Raji (cell line): ENCODE measurements around the gene GRID1.

ENCODE experiments used
- POLR2A ChIP-seq: IDR thresholded peaks from 2 replicates; pipeline ENCODE4 v1.6.1; 2011; ENCODE audit warnings: low read depth, low read length, control low read depth; ENCODE audit not compliant: insufficient read depth

The GRID1 gene

DNA sequence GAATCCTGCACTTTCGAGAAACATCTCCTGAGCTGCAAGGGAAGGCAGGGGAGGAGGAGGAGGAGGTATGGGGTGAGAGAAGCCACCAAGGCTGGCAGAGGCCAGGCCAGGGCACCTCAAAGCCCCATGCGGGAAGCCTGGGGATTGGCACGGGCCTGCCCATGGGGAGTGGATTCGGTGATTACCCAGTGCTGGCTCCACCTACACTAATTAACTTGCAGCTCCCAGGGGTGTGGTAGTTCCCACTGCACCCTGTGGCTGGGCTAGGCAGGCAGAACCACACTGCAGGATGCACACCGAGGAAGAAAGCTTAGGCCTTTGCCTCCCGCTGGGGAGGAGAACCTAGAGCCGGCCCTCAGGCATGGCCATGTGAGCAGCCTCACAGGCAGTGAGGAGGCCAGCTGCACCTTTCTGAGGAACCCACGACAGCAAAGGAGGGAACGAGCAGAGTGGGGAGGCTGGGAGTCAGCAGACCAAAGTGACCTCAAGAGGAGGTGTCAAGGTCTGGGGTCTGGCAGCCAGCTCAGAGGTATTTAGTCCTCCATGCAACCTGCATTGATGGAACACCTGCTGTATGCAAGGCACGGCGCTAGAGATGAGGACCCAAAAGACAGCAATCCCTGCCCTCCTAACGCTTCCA lies 27.2 kb downstream of the GRID1 start:
- no peak for TF ChIP-seq POLR2A

GRCh38 chr10:86337121-86337601 lies 29.4 kb downstream of the GRID1 start:
- TF ChIP-seq POLR2A = no peak

DNA sequence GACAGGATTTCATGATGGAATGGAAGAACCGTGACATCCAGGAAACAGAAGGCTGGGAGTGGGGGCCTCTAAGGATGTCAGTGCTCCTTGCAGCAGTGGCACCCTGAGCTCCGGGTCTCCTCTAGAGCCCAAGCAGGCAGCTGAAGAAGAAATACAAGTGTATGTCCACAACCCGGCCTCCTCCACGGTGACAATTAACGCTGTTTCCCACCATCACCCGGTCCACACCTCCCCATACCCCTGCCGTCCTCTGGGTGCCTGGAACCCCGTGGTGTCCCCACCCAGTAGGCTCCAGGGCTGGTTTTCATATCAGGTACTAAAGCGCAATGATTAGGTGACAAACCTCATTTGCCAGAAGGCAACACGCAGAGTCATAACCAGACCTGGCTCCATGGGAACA lies 30.3 kb downstream of the GRID1 start:
- TF ChIP-seq POLR2A = no peak

GRCh38 chr10:86335831-86336230 lies 30.8 kb downstream of the GRID1 start:
- no peak for TF ChIP-seq POLR2A

GRCh38 chr10:86335257-86335656 lies 31.3 kb downstream of the GRID1 start:
- TF ChIP-seq POLR2A = no peak

DNA sequence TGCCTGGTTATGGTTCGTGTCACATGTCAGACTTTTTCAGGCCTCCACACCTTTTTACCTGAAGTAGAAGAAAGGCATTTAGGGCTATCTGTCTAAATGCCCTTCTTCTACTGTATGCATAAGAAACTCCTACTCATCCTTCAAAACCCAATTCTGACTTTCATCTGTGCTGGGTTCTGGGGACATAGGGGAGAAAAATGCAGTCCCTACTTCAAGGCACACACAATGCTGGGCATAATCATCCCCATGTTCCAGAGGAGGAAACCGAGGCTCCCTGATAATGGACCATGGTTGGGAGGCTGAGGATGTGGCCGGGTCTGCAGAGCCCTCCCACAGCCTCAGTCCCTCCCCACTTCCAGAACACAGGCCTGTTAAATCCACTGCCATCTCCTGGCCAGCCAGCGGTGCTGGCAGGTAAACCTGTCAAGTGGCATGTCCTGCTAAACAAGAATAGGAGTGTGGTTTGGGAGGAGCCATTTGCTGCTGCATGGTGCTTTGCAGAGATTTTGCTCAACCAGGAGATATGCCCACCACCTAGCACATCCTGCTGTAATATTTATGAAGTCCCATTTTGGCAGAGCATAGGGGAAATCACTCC lies 32.0 kb downstream of the GRID1 start:
- TF ChIP-seq POLR2A = no peak

DNA sequence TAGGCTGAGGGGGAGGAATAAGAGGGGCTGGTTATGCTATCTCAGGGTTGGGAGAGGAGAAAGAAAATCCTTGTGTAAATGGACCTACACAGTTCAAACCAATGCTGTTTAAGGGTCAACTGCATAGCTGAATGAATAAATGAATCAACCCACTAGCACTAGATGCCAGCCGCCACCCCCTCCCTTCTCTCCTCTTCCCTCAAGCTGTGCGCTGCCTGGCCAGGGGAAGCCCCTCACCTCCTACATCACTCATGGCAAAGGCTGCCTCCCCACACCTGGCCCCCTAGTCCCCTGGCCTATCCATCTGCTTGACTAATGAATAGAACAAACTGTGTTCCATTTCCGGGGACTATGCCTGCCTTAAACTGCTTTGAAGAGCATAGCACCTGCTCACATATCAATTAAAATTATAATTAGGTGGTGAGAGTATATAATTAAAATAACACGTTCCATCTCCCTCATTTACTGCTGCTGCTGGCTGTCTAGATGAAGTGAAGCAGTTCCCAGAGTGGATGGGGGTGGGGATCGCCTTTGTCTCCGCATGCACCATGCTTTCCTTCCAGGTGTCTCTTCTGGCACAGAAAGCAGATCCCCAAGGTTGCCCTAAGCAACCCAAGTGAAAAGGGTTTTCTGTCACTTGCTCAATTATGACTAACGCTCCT lies 32.6 kb downstream of the GRID1 start:
- no peak for TF ChIP-seq POLR2A

DNA sequence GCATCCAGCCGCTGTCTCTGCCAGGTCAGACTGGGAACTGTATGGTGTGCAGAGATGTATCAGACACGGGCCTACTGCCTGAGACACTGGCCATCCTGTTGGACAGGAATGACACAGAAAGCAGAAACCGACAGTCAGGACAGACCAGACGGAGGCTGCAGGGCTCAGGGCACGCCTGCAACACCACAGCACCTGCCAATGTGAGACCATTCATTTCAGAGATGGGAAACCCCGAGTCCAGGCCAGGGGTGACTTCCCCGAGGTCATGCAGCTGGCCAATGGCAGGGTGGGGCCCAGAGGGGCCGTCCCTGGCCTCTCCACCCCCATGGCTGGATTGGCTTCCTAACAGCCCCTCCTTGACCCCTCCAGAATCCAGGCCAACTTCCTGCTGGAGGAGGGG lies 34.7 kb downstream of the GRID1 start:
- no peak for TF ChIP-seq POLR2A

DNA sequence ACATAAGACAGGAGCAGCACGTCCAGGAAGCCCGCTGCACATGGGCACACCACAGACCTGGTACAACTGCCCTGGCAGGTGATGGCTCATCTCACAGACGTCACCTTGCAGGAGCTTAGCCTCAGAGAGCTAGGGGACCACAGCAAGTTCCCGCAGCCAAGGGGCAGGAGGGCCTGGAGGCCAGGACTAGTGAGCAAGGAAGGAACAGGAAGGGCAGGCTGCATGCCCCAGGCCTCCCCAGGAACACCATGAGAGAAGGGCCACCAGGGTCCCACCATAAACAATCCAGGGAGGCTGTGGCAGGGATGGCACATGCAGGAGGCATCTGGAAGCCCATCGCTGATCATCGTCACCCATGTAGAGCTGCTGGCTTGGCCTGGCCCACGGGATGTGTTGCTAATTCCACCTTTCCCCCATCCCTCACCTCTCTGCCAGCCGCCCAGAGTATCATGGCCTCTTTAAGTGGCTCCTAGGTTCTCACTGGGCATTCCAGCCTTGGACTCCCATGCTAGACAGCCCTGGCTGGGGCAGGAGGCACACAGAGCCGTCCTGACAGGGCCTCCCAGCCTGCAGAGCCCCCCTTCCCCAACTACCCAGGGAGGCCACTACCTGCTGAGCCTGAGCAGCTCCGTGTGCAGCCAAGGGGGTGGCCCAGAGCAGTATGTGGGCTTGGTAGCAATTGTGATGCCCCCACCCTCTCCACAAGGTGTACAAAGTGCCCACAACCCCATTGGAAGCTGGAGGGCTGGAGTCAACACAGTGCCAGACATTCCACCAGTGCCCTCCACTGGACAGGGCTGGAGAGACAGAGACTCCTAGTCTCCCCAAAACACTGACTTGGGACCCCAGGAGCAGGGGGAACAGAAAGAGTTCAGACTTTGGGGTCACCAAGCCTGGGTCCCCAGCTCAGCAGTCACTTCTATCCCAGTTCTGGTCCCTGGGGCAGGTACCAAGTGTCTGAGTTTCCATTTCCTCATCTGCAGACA lies 35.5 kb downstream of the GRID1 start:
- TF ChIP-seq POLR2A = no peak

DNA sequence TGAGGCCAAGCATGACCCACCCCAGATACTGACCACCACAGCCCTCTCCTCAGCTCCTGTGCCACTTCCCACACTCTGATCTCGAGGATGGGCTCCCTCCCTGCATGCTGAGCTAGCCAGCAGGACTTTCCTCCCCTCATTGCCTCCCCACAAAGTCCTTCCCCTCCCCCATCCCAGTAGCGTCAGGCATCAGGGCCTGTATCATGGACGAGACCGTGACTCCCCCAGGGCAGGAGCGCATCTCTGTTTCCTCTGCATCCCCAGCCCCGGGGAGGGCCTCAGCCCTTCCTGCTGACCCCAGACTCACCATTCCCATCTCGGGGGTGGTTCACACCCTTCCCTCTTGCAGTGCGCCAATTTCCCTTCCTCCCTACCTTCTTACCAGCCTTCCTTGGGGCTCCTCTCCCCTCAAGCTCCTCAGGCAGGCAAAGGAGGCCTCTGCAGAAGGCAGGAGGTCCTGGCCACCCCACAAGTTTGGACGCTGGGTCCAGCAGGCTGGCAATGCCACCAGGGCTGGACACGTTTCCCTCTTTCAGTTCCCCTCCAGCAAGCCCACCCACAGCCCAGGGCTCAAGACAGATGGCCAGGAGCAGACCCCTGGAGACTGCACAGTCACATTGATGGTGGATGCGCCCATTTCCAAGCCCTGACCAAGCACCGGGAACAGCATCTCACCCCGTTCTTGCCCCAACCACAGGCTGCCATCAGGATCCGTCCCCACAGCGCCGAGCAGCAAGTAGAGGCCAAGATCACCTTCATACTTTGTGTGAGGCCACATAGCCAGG lies 36.5 kb downstream of the GRID1 start:
- no peak for TF ChIP-seq POLR2A

GRCh38 chr10:86329093-86329710 lies 37.4 kb downstream of the GRID1 start:
- TF ChIP-seq POLR2A = no peak

GRCh38 chr10:86327954-86328725 lies 38.5 kb downstream of the GRID1 start:
- no peak for TF ChIP-seq POLR2A

DNA sequence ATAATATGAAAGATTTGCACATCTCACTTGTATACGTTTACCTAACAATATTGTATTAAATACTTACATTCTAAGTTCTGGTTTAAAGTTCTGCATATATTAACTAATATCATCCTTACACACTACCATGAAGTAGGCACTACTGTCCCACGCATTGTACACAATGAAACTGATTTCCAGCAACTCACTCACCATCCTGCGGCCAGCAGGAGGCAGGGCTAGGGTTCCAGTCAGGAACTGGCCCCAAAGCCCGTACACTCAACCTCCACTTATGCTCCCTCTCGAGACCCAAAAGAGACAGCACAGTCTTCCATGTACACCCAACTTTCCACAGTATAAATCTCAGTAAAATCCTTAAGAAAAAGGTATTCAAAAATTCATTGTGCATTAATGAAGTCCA lies 41.4 kb downstream of the GRID1 start:
- no peak for TF ChIP-seq POLR2A
